Muscle layer of duodenum (tissue), 2 donors: ENCODE data around the gene GGACT.

Experiments
- H3K27ac ChIP-seq: one replicate; pipeline ENCODE4 v1.7.0; 2013; ENCODE audit warnings: mild to moderate bottlenecking, low read length
- H3K27me3 ChIP-seq: one replicate; pipeline ENCODE4 v1.7.0; 2013; ENCODE audit warnings: low read depth, mild to moderate bottlenecking, control low read depth, low read length
- H3K36me3 ChIP-seq, 2 donors: one replicate each; pipeline ENCODE4 v1.7.0; 2013; ENCODE audit warnings: low read length in 2 of 2, control low read depth in 1 of 2, mild to moderate bottlenecking in 1 of 2; ENCODE audit not compliant: insufficient read depth in 2 of 2, control insufficient read depth in 1 of 2
- H3K4me1 ChIP-seq, 2 donors: one replicate each; pipeline ENCODE4 v1.7.0; 2013; ENCODE audit warnings: low read length in 2 of 2, mild to moderate bottlenecking in 2 of 2, control low read depth in 1 of 2, moderate library complexity in 1 of 2; ENCODE audit not compliant: insufficient read depth in 2 of 2, control insufficient read depth in 1 of 2
- H3K4me3 ChIP-seq, 2 donors: one replicate each; pipeline ENCODE4 v1.7.0; 2013; ENCODE audit warnings: low read length in 2 of 2, low read depth in 1 of 2, mild to moderate bottlenecking in 1 of 2
- H3K9me3 ChIP-seq, 2 donors: one replicate each; pipeline ENCODE4 v1.7.0; 2013; ENCODE audit warnings: low read length in 2 of 2, control low read depth in 1 of 2, mild to moderate bottlenecking in 1 of 2; ENCODE audit not compliant: control insufficient read depth in 1 of 2
- donor health status: healthy.

Gene GGACT

GRCh38 chr13:100588331-100589177 is at the start of gene GGACT:
GGACT (minus strand) TSS chr13:100588789; CDS start chr13:100532591, 56,198 bp downstream.
- Histone ChIP-seq H3K36me3 (no peaks in the 10 kb centered on the region), H3K4me3 (peak within 1 kb of the TSS; percentile 37 to 57), H3K4me1 (peaks cover 0 to 6% of the 10 kb centered on the region in 2 donors), H3K9me3 (no peaks in the 10 kb centered on the region), H3K27ac (peak within 1 kb of the TSS; percentile 33), H3K27me3 (no peaks in the 10 kb centered on the region)

GRCh38 chr13:100637796-100638195 is 49.2 kb upstream of the GGACT start:
- Histone ChIP-seq H3K36me3 (peaks cover 8 to 24% of the 10 kb centered on the region in 2 donors), H3K4me3 (no peak overlapping the region), H3K27ac (no peak overlapping the region), H3K9me3 (no peaks in the 10 kb centered on the region), H3K4me1 (no peaks in the 10 kb centered on the region), H3K27me3 (no peaks in the 10 kb centered on the region)

GRCh38 chr13:100637380-100637779 is 48.8 kb upstream of the GGACT start:
- Histone ChIP-seq H3K4me3 (no peak overlapping the region), H3K36me3 (peaks cover 8 to 24% of the 10 kb centered on the region in 2 donors), H3K9me3 (no peaks in the 10 kb centered on the region), H3K27me3 (no peaks in the 10 kb centered on the region), H3K27ac (no peak overlapping the region), H3K4me1 (no peaks in the 10 kb centered on the region)

GRCh38 chr13:100636441-100636840 is 47.9 kb upstream of the GGACT start:
- no peak overlapping the region for H3K4me3 ChIP-seq
- H3K9me3 ChIP-seq: no peaks in the 10 kb centered on the region
- H3K27ac ChIP-seq: no peak overlapping the region
- no peaks in the 10 kb centered on the region for H3K27me3 ChIP-seq
- H3K4me1 ChIP-seq: no peaks in the 10 kb centered on the region
- peaks cover 4 to 20% of the 10 kb centered on the region in 2 donors for H3K36me3 ChIP-seq

GRCh38 chr13:100636004-100636403 is 47.4 kb upstream of the GGACT start:
- no peaks in the 10 kb centered on the region for H3K27me3 ChIP-seq
- H3K9me3 ChIP-seq: no peaks in the 10 kb centered on the region
- no peak overlapping the region for H3K27ac ChIP-seq
- H3K4me1 ChIP-seq: no peaks in the 10 kb centered on the region
- H3K36me3 ChIP-seq: peaks cover 4 to 20% of the 10 kb centered on the region in 2 donors
- no peak overlapping the region for H3K4me3 ChIP-seq

- no peaks in the 10 kb centered on the region for H3K4me1 ChIP-seq
- no peaks in the 10 kb centered on the region for H3K9me3 ChIP-seq
- peaks cover 9 to 20% of the 10 kb centered on the region in 2 donors for H3K36me3 ChIP-seq
- H3K27me3 ChIP-seq: no peaks in the 10 kb centered on the region
- H3K27ac ChIP-seq: no peak overlapping the region
- no peak overlapping the region for H3K4me3 ChIP-seq
These were observed 46.1 kb upstream of the GGACT start for GRCh38 chr13:100634696-100635095.

GRCh38 chr13:100633461-100633860 is 44.9 kb upstream of the GGACT start:
- Histone ChIP-seq H3K4me1 (no peaks in the 10 kb centered on the region), H3K27ac (no peak overlapping the region), H3K36me3 (peaks cover 9 to 27% of the 10 kb centered on the region in 2 donors), H3K9me3 (no peaks in the 10 kb centered on the region), H3K27me3 (no peaks in the 10 kb centered on the region), H3K4me3 (no peak overlapping the region)

- no peak overlapping the region for H3K4me3 ChIP-seq
- H3K27ac ChIP-seq: no peak overlapping the region
- no peaks in the 10 kb centered on the region for H3K27me3 ChIP-seq
- no peaks in the 10 kb centered on the region for H3K9me3 ChIP-seq
- no peaks in the 10 kb centered on the region for H3K4me1 ChIP-seq
- peaks cover 5 to 30% of the 10 kb centered on the region in 2 donors for H3K36me3 ChIP-seq
These were observed 42.0 kb upstream of the GGACT start for GRCh38 chr13:100630555-100630954.

GRCh38 chr13:100627120-100627519 is 38.5 kb upstream of the GGACT start:
- Histone ChIP-seq H3K9me3 (no peaks in the 10 kb centered on the region), H3K4me1 (no peaks in the 10 kb centered on the region), H3K27me3 (no peaks in the 10 kb centered on the region), H3K27ac (no peak overlapping the region), H3K4me3 (no peak overlapping the region), H3K36me3 (peaks cover 5 to 24% of the 10 kb centered on the region in 2 donors)

- Histone ChIP-seq H3K36me3 (peaks cover 5 to 24% of the 10 kb centered on the region in 2 donors), H3K27me3 (no peaks in the 10 kb centered on the region)
These were observed 36.9 kb upstream of the GGACT start for GRCh38 chr13:100625447-100625846.

GRCh38 chr13:100620792-100621191 is 32.2 kb upstream of the GGACT start:
- Histone ChIP-seq H3K36me3 (peaks cover 0 to 4% of the 10 kb centered on the region in 2 donors), H3K9me3 (no peaks in the 10 kb centered on the region), H3K27ac (no peak overlapping the region), H3K4me1 (no peaks in the 10 kb centered on the region), H3K4me3 (no peak overlapping the region), H3K27me3 (no peaks in the 10 kb centered on the region)

More at GRCh38 chr13:100625447-100625846, 36.9 kb upstream of the GGACT start:
- H3K4me1 ChIP-seq: no peaks in the 10 kb centered on the region
- H3K9me3 ChIP-seq: no peaks in the 10 kb centered on the region
- H3K27ac ChIP-seq: no peak overlapping the region
- H3K4me3 ChIP-seq: no peak overlapping the region
